Stimulated activated CD4-positive, alpha-beta T cell treated with anti-CD3 and anti-CD28 coated beads, TNF-alpha, amount 100 ng/mL, for 48 hours (primary cell): ENCODE results near the gene WSB1.

Experiments used
- DNase-seq, 3 donors: peaks; one replicate each; pipeline ENCODE4 v3.0.0-alpha.2; 2020; ENCODE audit warnings: low read depth in 3 of 3

Gene WSB1

DNA sequence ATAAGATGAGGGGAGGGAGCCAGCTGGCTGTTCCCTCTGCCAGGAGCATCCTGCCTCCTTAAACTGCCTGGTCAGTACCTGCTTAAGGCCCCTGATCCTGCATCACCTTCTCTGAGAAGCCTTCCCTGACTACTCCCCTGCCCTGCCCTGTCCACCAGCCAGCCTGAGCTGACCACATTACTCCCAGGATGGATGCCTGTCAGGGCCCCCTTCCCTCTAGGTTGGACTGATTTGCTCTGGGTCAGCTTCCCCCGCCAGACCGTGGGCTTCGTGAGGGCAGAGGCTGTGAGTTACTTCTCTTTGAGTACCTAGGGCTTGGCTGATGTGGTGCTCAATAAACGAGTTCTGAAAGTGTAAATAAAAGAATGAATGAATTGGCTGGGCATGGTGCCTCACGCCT lies 63.3 kb downstream of the WSB1 start:
- DNase-seq, result no peak

DNA sequence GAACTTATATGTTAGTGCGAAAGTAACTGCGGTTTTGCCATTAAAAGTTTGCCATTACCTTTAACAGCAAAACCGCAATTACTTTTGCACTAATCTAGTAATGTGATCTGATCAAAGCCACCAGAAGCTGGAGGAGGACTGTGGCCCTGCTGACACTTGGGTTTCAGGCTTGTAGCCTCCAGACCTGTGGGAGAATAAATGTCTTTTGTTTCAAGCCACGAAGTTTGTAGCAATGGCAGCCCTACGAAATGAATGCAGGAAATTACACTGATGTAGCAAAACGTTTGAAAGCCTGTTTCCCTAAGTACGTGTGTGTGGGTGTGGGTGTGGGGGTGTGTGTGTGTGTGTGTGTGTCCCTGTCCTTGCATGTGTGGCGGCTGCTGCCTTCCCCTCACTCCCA lies 66.6 kb downstream of the WSB1 start:
- DNase-seq, result no peak

DNA sequence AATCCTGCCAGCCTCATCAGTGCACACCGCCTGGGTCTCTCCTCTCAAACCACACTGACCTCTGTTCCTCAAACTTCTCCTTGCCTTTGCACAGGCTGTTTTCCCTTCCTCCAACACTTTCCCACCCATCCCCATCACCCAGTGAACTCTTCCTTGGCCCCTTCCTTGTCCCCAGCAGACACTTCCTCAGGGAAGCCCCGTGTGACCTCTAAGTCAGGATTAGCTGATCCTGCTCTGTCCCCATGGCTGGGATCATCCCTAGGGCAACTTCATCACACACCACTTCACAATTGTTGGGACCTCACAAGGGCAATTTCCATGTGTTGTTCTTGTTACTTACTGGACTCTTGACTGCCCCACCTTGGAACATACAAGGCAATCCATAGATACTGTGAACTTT lies 67.8 kb downstream of the WSB1 start:
- DNase-seq, result no peak

DNA sequence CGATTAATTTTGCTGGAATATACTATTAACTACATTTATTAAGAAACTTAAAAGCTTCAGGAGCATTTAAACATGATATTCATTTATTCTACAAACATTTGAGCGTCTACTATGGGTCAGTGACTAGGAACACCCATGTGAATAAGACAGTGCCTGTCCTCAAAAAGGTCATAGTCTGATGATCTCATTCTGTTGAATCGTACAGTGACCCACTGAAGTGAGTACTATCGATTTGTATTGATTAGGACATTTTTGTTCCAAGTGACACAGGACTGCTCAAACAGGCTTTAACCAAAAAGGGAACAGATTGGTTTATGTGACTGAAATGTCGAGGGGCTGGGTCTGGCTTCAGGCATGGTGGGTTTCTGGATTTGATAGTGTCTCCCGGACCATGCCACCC lies 68.6 kb downstream of the WSB1 start:
- DNase-seq, result no peak

DNA sequence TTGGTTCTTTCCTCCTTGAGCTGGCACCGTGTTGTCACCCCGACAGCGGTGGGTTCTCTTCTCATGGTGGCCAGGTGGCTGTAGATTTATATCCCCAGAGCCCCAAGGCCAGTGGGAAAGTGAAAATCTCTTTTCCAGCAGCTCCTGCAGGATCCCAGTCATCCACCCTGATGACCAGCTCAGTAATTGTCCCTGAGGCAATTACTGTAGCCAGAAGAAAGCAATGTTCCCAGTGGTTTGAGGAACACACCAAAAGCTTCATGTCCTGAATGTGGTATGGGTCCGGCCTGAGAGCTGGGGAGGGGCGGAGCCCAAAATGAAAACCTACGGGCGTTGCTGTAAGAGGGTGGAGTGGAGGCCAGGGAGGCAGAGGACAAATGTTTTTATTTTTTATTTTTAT lies 69.0 kb downstream of the WSB1 start:
- no peak for DNase-seq

DNA sequence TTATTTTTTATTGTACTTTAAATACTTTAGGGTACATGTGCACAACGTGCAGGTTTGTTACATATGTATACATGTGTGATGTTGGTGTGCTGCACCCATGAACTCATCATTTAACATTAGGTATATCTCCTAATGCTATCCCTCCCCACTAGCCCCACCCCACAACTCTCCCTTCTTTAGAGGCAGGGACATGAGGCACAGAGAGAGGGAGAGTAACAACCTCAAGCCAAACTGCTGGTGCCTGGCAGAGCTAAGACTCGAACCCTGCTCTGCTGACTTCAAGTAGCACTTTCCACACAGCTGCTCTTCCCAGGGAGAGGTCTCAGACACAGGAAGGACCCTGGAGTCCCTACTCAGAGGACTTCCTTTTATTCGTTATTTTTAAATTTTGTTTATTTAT lies 69.4 kb downstream of the WSB1 start:
- no peak for DNase-seq
